Smooth muscle cell (in vitro differentiated cells): ENCODE results near the gene QRSL1. TPM values are rescaled to one million over a fixed set of nuclear protein-coding genes. Genes with fewer than 3 reads are reported as not detected.
"Not testable (repeated sequence)": the region's sequence is repeated elsewhere in the genome, so short reads cannot be mapped to it uniquely, and the experiment has no call there.

Experiments used
- DNase-seq: peaks from one replicate; lab custom pipeline; 2025; ENCODE audit not compliant: unreplicated experiment; lab: John Stamatoyannopoulos, UW
- H2AFZ ChIP-seq: fragments of 200-600 bp; sonication (generic); 2 replicates; pipeline ENCODE4 v1.6.0; 2016; ENCODE audit warnings: antibody characterized with exemption, low read depth, mild to moderate bottlenecking
- H3F3A ChIP-seq: fragments of 200-600 bp; sonication (generic); 2 replicates; pipeline ENCODE4 v1.6.0; 2017; ENCODE audit warnings: antibody characterized with exemption, low read depth
- H3K27ac ChIP-seq: fragments of 200-600 bp; sonication (generic); 2 replicates; pipeline ENCODE4 v1.5.1; 2016; ENCODE audit warnings: low read depth, mild to moderate bottlenecking
- H3K27me3 ChIP-seq: fragments of 200-600 bp; sonication (generic); 2 replicates; pipeline ENCODE4 v1.6.1; 2016; ENCODE audit warnings: low read depth, mild to moderate bottlenecking
- H3K36me3 ChIP-seq: fragments of 200-600 bp; sonication (generic); 2 replicates; pipeline ENCODE4 v1.5.1; 2016; ENCODE audit warnings: low read depth
- H3K4me1 ChIP-seq: fragments of 200-600 bp; sonication (generic); 2 replicates; pipeline ENCODE4 v1.5.1; 2016; ENCODE audit warnings: low read depth
- H3K4me2 ChIP-seq: fragments of 200-600 bp; sonication (generic); 2 replicates; pipeline ENCODE4 v1.6.0; 2016; ENCODE audit warnings: mild to moderate bottlenecking
- H3K4me3 ChIP-seq: fragments of 200-600 bp; sonication (generic); 2 replicates; pipeline ENCODE4 v1.5.1; 2016; ENCODE audit warnings: mild to moderate bottlenecking
- H3K79me2 ChIP-seq: fragments of 200-600 bp; sonication (generic); 2 replicates; pipeline ENCODE4 v1.6.0; 2016; ENCODE audit warnings: low read depth, mild to moderate bottlenecking
- H3K9ac ChIP-seq: fragments of 200-600 bp; sonication (generic); 2 replicates; pipeline ENCODE4 v1.6.0; 2016; ENCODE audit warnings: low read depth
- H3K9me3 ChIP-seq: fragments of 200-600 bp; sonication (generic); replicated peaks from 2 replicates; pipeline ENCODE4 v1.5.1; 2016; ENCODE audit warnings: low read depth
- H4K20me1 ChIP-seq: fragments of 200-600 bp; sonication (generic); 2 replicates; pipeline ENCODE4 v1.6.0; 2016; ENCODE audit warnings: low read depth
- CTCF ChIP-seq: fragments of 200-600 bp; sonication (generic); IDR thresholded peaks from 2 replicates; pipeline ENCODE4 v1.5.1; 2017; ENCODE audit warnings: borderline replicate concordance, mild to moderate bottlenecking, antibody characterized with exemption; ENCODE audit not compliant: insufficient read depth, poor library complexity, severe bottlenecking
- WGBS: methylation state at CpG from one replicate; pipeline ENCODE4 v1.1.7; 2016; ENCODE audit warnings: low lambda C conversion rate; 5-methylcytosine and 5-hydroxymethylcytosine counted together
- polyA plus RNA-seq: library from polyadenylated mRNA; unstranded; fragments of >200 nt; fragmentation: Nextera tagmentation; extraction: Ambion mirVana; gene quantifications from 2 replicates; pipeline ENCODE4 v1.2.1, GENCODE V29; 2016
- total RNA-seq: library from RNA; depleted of rRNA; stranded (reverse); fragments of >200 nt; gene quantifications from 2 replicates; pipeline ENCODE4 v1.2.3, GENCODE V29; 2014

Gene QRSL1
- total and polyA plus RNA-seq, 2 experiments from 2014 or later: 8.9 to 10.4 TPM

- Histone ChIP-seq H3K4me1 (no peaks in the 10 kb centered on the region), H3K36me3 (no peaks in the 10 kb centered on the region), H3K4me3 (no peak overlapping the region), H3K9me3 (no peaks in the 10 kb centered on the region), H2AFZ (no peak overlapping the region), H3K79me2 (no peaks in the 10 kb centered on the region), H3K4me2 (no peak overlapping the region), H4K20me1 (no peaks in the 10 kb centered on the region), H3K9ac (no peak overlapping the region), H3K27me3 (no peaks in the 10 kb centered on the region), H3K27ac (no peak overlapping the region), H3F3A (no peaks in the 10 kb centered on the region)
- WGBS: 100% methylated on average over 1 of the region's 1 CpG
- no peak for DNase-seq
- no peak for TF ChIP-seq CTCF
Observed at GRCh38 chr6:106623039-106623438, 6.3 kb upstream of the QRSL1 start.

- no peak for DNase-seq
- no peaks in the 10 kb centered on the region for H3F3A ChIP-seq
- H3K36me3 ChIP-seq: no peaks in the 10 kb centered on the region
- peaks cover 19% of the 10 kb centered on the region for H3K79me2 ChIP-seq
- no peaks in the 10 kb centered on the region for H4K20me1 ChIP-seq
- H3K27me3 ChIP-seq: no peaks in the 10 kb centered on the region
- H3K9ac ChIP-seq: no peak overlapping the region
- H2AFZ ChIP-seq: no peak overlapping the region
- H3K4me3 ChIP-seq: no peak overlapping the region
- no peak overlapping the region for H3K4me2 ChIP-seq
- no peak overlapping the region for H3K27ac ChIP-seq
- 52% methylated on average over 2 of the region's 2 CpGs for WGBS
- peaks cover 9% of the 10 kb centered on the region for H3K4me1 ChIP-seq
- TF ChIP-seq CTCF: no peak
- H3K9me3 ChIP-seq: no peaks in the 10 kb centered on the region
Observed at GRCh38 chr6:106626485-106626884, 2.9 kb upstream of the QRSL1 start.

GRCh38 chr6:106627760-106628159, 1.6 kb upstream of the QRSL1 start:
- not testable (repeated sequence) for H3K36me3 ChIP-seq, H3K9ac ChIP-seq, H4K20me1 ChIP-seq, DNase-seq, H3K27ac ChIP-seq, H3K27me3 ChIP-seq, H3K9me3 ChIP-seq, H3F3A ChIP-seq, H2AFZ ChIP-seq, H3K4me3 ChIP-seq, H3K4me1 ChIP-seq, H3K4me2 ChIP-seq
- H3K79me2 ChIP-seq: peaks cover 31% of the 10 kb centered on the region
- WGBS: 97% methylated on average over 16 of the region's 16 CpGs

GRCh38 chr6:106628658-106629102, 698 bp upstream of the QRSL1 start:
- Histone ChIP-seq H3K9me3 (no peaks in the 10 kb centered on the region), H3K27ac (peak overlapping the region; percentile 83), H3K9ac (peak overlapping the region; percentile 92), H3K27me3 (no peaks in the 10 kb centered on the region), H3K4me1 (peaks cover 9% of the 10 kb centered on the region), H3K4me2 (peak overlapping the region; percentile 86), H3K4me3 (peak overlapping the region; percentile 87), H3F3A (no peaks in the 10 kb centered on the region), H2AFZ (peak overlapping the region; percentile 96), H4K20me1 (no peaks in the 10 kb centered on the region), H3K36me3 (no peaks in the 10 kb centered on the region), H3K79me2 (peaks cover 41% of the 10 kb centered on the region)
- no peak for DNase-seq
- no peak for TF ChIP-seq CTCF
- 49% methylated on average over 7 of the region's 7 CpGs for WGBS
